ENCODE measurements around the gene SDR42E1.

Gene SDR42E1

GRCh38 chr16:82020051-82020450 lies 8.8 kb upstream of the SDR42E1 start:
- DNase-seq (ENCODE audit: low spot score): no peak
- in situ Hi-C loops (cut with MboI; ENCODE audit: low pct_unique_long_range_greater_than_20kb, low sequenced_read_pairs, unreplicated experiment): no loop called here
- no peak for TF ChIP-seq CTCF (IDR thresholded peaks at IDR 0.05; ENCODE audit: extremely low read depth, insufficient read depth, missing control alignments)

- TF ChIP-seq CTCF (IDR thresholded peaks at IDR 0.05; ENCODE audit: extremely low read depth, insufficient read depth, missing control alignments): no peak
- DNase-seq (ENCODE audit: low spot score): no peak
- in situ Hi-C loops (cut with MboI; ENCODE audit: low pct_unique_long_range_greater_than_20kb, low sequenced_read_pairs, unreplicated experiment): no loop called here
These were observed 8.3 kb upstream of the SDR42E1 start for GRCh38 chr16:82019535-82019934.

- no peak for TF ChIP-seq CTCF (IDR thresholded peaks at IDR 0.05; ENCODE audit: extremely low read depth, insufficient read depth, missing control alignments)
- in situ Hi-C loops (cut with MboI; ENCODE audit: low pct_unique_long_range_greater_than_20kb, low sequenced_read_pairs, unreplicated experiment): no loop called here
These were observed 6.8 kb upstream of the SDR42E1 start for GRCh38 chr16:82017911-82018568.

GRCh38 chr16:82016964-82017363 lies 5.7 kb upstream of the SDR42E1 start:
- no peak for DNase-seq (ENCODE audit: low spot score)
- in situ Hi-C loops (cut with MboI; ENCODE audit: low pct_unique_long_range_greater_than_20kb, low sequenced_read_pairs, unreplicated experiment): no loop called here

More at GRCh38 chr16:82017911-82018568, 6.8 kb upstream of the SDR42E1 start:
- DNase-seq (ENCODE audit: low spot score): no peak

GRCh38 chr16:82016263-82016662 lies 5.0 kb upstream of the SDR42E1 start:
- TF ChIP-seq CTCF (IDR thresholded peaks at IDR 0.05; ENCODE audit: extremely low read depth, insufficient read depth, missing control alignments): no peak
- in situ Hi-C loops (cut with MboI; ENCODE audit: low pct_unique_long_range_greater_than_20kb, low sequenced_read_pairs, unreplicated experiment): no loop called here
- no peak for DNase-seq (ENCODE audit: low spot score)

More at GRCh38 chr16:82016964-82017363, 5.7 kb upstream of the SDR42E1 start:
- TF ChIP-seq CTCF (IDR thresholded peaks at IDR 0.05; ENCODE audit: extremely low read depth, insufficient read depth, missing control alignments): no peak

- DNase-seq (ENCODE audit: low spot score): no peak
- TF ChIP-seq CTCF (IDR thresholded peaks at IDR 0.05; ENCODE audit: extremely low read depth, insufficient read depth, missing control alignments): no peak
- in situ Hi-C loops (cut with MboI; ENCODE audit: low pct_unique_long_range_greater_than_20kb, low sequenced_read_pairs, unreplicated experiment): no loop called here
These were observed 1.9 kb upstream of the SDR42E1 start for GRCh38 chr16:82013139-82013538.

All from GM13977 (cell line).